NCI-H146 (cell line): ENCODE data around the gene SLC26A4.

ENCODE experiments used
- DNase-seq: peaks from one replicate; lab custom pipeline; 2025; lab: John Stamatoyannopoulos, UW

Gene SLC26A4

DNA sequence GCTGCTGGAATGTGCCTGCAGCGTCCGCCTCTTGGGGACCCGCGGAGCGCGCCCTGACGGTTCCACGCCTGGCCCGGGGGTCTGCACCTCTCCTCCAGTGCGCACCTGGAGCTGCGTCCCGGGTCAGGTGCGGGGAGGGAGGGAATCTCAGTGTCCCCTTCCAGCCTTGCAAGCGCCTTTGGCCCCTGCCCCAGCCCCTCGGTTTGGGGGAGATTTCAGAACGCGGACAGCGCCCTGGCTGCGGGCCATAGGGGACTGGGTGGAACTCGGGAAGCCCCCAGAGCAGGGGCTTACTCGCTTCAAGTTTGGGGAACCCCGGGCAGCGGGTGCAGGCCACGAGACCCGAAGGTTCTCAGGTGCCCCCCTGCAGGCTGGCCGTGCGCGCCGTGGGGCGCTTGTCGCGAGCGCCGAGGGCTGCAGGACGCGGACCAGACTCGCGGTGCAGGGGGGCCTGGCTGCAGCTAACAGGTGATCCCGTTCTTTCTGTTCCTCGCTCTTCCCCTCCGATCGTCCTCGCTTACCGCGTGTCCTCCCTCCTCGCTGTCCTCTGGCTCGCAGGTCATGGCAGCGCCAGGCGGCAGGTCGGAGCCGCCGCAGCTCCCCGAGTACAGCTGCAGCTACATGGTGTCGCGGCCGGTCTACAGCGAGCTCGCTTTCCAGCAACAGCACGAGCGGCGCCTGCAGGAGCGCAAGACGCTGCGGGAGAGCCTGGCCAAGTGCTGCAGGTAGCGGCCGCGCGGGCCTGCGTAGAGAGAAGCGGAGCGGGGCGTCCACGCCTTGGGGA lies 645 bp downstream of the SLC26A4 start:
- DNase-seq = peak; percentile 78

- no peak for DNase-seq
These were observed 1.3 kb downstream of the SLC26A4 start for GRCh38 chr7:107661865-107662379.

DNA sequence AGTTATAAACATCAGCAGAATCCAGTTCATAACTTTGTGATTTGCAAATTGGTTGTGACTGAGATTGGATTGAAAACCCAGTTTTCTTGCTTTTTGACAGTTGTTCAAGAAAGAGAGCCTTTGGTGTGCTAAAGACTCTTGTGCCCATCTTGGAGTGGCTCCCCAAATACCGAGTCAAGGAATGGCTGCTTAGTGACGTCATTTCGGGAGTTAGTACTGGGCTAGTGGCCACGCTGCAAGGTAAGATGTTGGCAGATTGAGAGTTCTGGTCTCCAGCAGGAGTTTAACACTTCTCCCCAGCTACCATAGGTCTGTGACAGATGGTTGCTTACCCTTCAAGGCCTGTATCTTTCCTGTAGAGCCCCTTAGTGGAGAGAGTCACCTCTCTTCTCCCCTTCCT lies 2.6 kb downstream of the SLC26A4 start:
- DNase-seq = no peak

DNA sequence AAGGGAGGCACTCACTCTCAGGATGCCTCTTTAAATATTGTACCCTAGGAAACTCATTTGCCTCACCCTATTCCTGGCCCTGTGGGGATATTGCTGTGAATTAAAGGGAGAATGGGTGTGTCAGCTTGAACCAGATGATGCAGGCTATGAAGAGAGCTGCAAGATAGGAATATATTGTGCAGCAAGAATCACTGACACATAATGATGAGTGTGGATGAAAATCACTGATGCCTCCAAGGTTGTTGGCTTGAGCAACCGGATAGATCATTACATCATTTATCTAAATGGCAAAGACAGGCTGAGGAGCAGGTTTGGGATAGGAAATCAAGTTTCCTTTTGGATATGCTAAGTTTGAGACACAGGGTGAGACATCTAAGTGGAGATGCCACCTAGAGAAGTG lies 6.2 kb downstream of the SLC26A4 start:
- DNase-seq = no peak

GRCh38 chr7:107667341-107667740 lies 6.7 kb downstream of the SLC26A4 start:
- DNase-seq = no peak

DNA sequence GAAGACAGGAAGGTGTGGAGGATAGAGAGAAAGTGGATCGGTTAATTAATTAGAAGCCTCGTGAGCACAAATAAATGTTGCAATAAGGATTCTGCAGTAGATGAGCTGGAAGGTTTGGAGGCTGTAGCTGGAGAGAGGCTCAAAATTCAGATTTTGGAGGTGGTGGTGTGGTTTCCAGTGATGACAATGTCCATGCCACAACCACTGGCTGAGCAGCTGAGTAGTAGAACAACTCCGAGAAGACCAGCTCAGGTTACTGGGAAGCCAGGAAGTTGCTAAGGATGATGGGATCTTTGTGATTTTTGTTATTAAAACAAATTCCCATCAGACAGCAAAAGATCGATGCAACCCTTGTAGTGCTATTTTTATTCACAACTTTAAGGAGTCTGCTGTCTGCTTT lies 7.7 kb downstream of the SLC26A4 start:
- no peak for DNase-seq

- DNase-seq = no peak
These were observed 11.6 kb downstream of the SLC26A4 start for GRCh38 chr7:107672183-107672582.

GRCh38 chr7:107676249-107676648 lies 15.6 kb downstream of the SLC26A4 start:
- DNase-seq = no peak

GRCh38 chr7:107678110-107678753 lies 17.6 kb downstream of the SLC26A4 start:
- DNase-seq = no peak

GRCh38 chr7:107680478-107680877 lies 19.9 kb downstream of the SLC26A4 start:
- DNase-seq = no peak

GRCh38 chr7:107682886-107683285 lies 22.3 kb downstream of the SLC26A4 start:
- DNase-seq = no peak

GRCh38 chr7:107684287-107684686 lies 23.7 kb downstream of the SLC26A4 start:
- no peak for DNase-seq

- DNase-seq = no peak
These were observed 24.4 kb downstream of the SLC26A4 start for GRCh38 chr7:107684947-107685463.

DNA sequence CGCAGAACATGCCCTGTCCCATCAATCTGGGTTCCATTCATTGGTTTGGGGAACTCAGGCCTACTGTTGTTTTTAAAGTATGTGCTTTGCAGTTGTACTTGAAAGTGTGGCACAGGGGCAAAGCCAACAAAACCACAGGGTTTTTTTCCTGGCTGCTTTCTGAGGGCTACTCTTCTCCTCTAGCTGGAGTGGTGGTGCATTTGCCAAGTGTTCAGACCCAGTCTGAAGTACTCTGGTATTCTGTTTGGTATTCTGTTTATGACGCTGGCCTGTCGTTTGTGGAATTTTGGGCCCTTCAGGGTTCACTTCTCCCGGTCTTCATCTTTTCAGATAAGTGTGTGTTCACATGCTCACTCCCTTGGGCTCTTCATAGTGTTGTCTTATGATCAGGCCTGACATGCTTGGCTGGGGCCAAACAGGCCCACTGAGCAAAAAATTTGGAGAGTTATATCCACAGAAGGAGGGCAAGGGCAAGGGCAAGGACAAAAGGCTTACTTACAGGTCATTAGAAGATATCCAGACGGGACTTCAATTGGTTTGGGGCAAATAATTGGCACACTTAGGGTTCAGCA lies 26.3 kb downstream of the SLC26A4 start:
- no peak for DNase-seq

GRCh38 chr7:107687656-107688055 lies 27.0 kb downstream of the SLC26A4 start:
- no peak for DNase-seq

GRCh38 chr7:107689553-107689952 lies 28.9 kb downstream of the SLC26A4 start:
- no peak for DNase-seq

- no peak for DNase-seq
These were observed 29.5 kb downstream of the SLC26A4 start for GRCh38 chr7:107690084-107690483.

DNA sequence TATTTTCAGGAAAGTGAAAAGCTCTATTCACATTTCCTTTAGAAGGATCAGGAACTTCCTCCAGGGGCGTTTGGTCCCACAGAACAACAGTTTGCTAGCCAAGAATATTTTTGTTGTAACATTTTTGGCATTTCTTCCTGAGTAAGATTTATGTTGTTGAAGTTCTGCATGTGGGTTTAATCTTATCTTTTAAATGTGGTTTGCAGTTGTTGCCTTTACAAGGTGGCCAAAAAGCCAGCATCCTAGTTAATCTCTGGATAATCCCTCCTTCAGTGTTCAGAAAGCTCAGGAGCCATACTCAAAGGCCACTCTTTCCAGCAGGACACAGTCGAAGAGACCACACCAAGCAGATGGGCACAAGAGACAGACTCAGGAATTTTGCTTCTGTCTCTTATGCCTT lies 30.0 kb downstream of the SLC26A4 start:
- DNase-seq = no peak

DNA sequence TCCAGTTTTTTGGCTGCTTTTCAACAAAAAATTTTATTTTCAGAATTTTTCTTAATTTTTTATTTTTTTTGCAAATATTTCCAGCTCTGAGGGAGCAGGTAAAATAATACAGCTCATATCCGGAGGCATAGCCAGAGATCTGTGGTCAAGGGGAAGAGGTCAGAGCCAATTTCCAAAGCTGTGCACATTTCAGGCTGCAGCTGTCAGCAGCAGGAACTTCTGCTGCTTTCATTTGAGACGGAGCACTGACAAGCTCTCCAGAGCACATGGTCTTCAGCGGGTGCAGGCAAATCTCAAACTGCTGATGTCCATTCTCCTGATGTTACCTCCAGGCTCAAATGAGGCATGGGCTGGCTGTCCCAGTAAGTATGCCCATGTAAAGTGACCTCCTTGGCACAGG lies 31.1 kb downstream of the SLC26A4 start:
- DNase-seq = no peak

DNA sequence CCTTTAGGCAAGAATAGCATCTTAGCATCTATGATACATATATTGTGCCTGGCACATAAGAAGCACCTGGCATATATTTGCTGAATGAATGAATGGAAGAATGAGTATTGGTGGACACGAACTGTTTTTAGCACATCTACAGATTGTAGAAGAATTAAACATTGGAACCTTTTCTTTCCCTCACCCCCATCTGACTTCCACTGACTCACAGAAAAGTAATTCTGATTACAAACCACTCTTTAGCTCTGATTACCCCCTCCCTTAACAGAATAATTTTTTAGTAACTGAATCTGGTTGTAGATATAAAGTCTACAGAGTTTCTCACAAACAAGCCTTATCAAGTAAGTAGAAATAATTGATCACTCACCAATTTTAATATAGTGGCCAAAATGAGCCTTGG lies 31.9 kb downstream of the SLC26A4 start:
- no peak for DNase-seq

GRCh38 chr7:107693396-107693795 lies 32.8 kb downstream of the SLC26A4 start:
- DNase-seq = no peak

- peak; percentile 17 for DNase-seq
These were observed 33.8 kb downstream of the SLC26A4 start for GRCh38 chr7:107694386-107694785.
